Esophagus squamous epithelium (tissue), 4 donors: ENCODE data around the gene UBE2U.

ENCODE experiments used
- CTCF ChIP-seq, 6 experiments: fragments of 450-650 bp in 4 of 6; fragments of 200-600 bp in 2 of 6; sonication (generic) in 2 of 6; IDR thresholded peaks; one replicate each; pipeline ENCODE4 v1.5.1; 2016 to 2019; ENCODE audit warnings: antibody characterized with exemption in 6 of 6, mild to moderate bottlenecking in 4 of 6, moderate library complexity in 4 of 6
- POLR2A ChIP-seq, 4 donors: fragments of 450-650 bp; IDR thresholded peaks; one replicate each; pipeline ENCODE4 v1.6.1; 2017; ENCODE audit warnings: antibody characterized with exemption in 4 of 4, mild to moderate bottlenecking in 4 of 4, moderate library complexity in 3 of 4

- no peak for TF ChIP-seq POLR2A (IDR thresholded peaks at IDR 0.05)
- no peak for TF ChIP-seq CTCF (IDR thresholded peaks at IDR 0.05)
These were observed 30.9 kb upstream of the UBE2U start for GRCh38 chr1:64172458-64172983.
